ENCODE data around the gene CCDC12. TPM values are rescaled to one million over a fixed set of nuclear protein-coding genes. Genes with fewer than 3 reads are reported as not detected.

The CCDC12 gene
- total and polyA plus RNA-seq, 7 donors = 33.1 to 80.9 (median 41.0) TPM

GRCh38 chr3:46873521-46873920 lies 103.0 kb downstream of the CCDC12 start:
- WGBS, 2 donors = 64 to 83% methylated on average over 5 of the region's 5 CpGs
- intact Hi-C loops (cut with DNase I) = no loop called here
- no peaks in the 10 kb centered on the region for H3K9me3 ChIP-seq

More at GRCh38 chr3:46873521-46873920, 103.0 kb downstream of the CCDC12 start:
- Histone ChIP-seq H3K27ac (peak overlapping the region in 2 of 4 donors; percentile 38 to 56), H3K4me1 (peaks cover 0 to 27% (median 20%) of the 10 kb centered on the region in 4 donors), H3K4me3 (no peak overlapping the region), H3K27me3 (no peaks in the 10 kb centered on the region), H3K36me3 (no peaks in the 10 kb centered on the region)
- no peak for TF ChIP-seq EP300 (IDR thresholded peaks at IDR 0.05)
- TF ChIP-seq POLR2A (IDR thresholded peaks at IDR 0.05) = no peak
- no peak for TF ChIP-seq POLR2AphosphoS5 (IDR thresholded peaks at IDR 0.05)
- no peak for TF ChIP-seq CTCF (IDR thresholded peaks at IDR 0.05)
- DNase-seq = no peak

Small RNA genes within 50 kb of the gene (small RNA-seq; reads per million reads assigned to genes)
- gene AC109583.2 = 0 reads per million in 3 donors

Other genes with a start within 250 kb of the CCDC12 start
- gene MYL3, start 113.3 kb downstream of the CCDC12 start, total RNA-seq = 10 to 100 TPM in 1 of 4 donors, 1 to 10 TPM in 3; 1.5 to 10.8 (median 2.7) TPM
- gene MYL3, start 113.3 kb downstream of the CCDC12 start, polyA plus RNA-seq = 10 to 100 TPM in 1 of 3 donors, 1 to 10 TPM in 2; 2.4 to 11.8 (median 8.4) TPM
- gene PTH1R, start 99.0 kb downstream of the CCDC12 start, total RNA-seq = 1 to 10 TPM; 3.6 to 9.0 (median 6.0) TPM
- 1 to 10 TPM; 1.2 to 5.2 (median 3.6) TPM for gene PTH1R, start 99.0 kb downstream of the CCDC12 start, polyA plus RNA-seq
- 10 to 100 TPM in 3 of 4 donors, 1 to 10 TPM in 1; 9.6 to 36.0 (median 13.5) TPM for gene NBEAL2, start 2.9 kb upstream of the CCDC12 start, total RNA-seq
- gene NBEAL2, start 2.9 kb upstream of the CCDC12 start, polyA plus RNA-seq = 10 to 100 TPM in 2 of 3 donors, 1 to 10 TPM in 1; 7.8 to 88.0 (median 11.3) TPM
- gene SETD2, start 187.4 kb upstream of the CCDC12 start, total RNA-seq = 10 to 100 TPM; 52.3 to 72.6 (median 59.0) TPM
- gene SETD2, start 187.4 kb upstream of the CCDC12 start, polyA plus RNA-seq = 10 to 100 TPM; 12.0 to 20.5 (median 12.9) TPM

All from sigmoid colon (tissue), 7 donors.